D721Med (cell line): ENCODE results near the gene PLD1.
"Not testable (repeated sequence)": the region's sequence is repeated elsewhere in the genome, so short reads cannot be mapped to it uniquely, and the experiment has no call there.

Experiments used
- DNase-seq: peaks from one replicate; pipeline ENCODE4 v3.0.0; 2011; ENCODE audit warnings: low spot score; ENCODE audit not compliant: insufficient read length
- FAIRE-seq: peaks from 2 replicates; lab custom pipeline; 2011; peaks lifted over from hg19 to GRCh38; lab: Jason Lieb, UNC
- TF ChIP-seq, protein P1 (sequence below): IDR thresholded peaks from 2 replicates; pipeline ENCODE4 v1.5.1; 2012; ENCODE audit warnings: mild to moderate bottlenecking, control low read depth; ENCODE audit not compliant: insufficient read depth; ENCODE audit errors: missing control alignments

Gene PLD1

DNA sequence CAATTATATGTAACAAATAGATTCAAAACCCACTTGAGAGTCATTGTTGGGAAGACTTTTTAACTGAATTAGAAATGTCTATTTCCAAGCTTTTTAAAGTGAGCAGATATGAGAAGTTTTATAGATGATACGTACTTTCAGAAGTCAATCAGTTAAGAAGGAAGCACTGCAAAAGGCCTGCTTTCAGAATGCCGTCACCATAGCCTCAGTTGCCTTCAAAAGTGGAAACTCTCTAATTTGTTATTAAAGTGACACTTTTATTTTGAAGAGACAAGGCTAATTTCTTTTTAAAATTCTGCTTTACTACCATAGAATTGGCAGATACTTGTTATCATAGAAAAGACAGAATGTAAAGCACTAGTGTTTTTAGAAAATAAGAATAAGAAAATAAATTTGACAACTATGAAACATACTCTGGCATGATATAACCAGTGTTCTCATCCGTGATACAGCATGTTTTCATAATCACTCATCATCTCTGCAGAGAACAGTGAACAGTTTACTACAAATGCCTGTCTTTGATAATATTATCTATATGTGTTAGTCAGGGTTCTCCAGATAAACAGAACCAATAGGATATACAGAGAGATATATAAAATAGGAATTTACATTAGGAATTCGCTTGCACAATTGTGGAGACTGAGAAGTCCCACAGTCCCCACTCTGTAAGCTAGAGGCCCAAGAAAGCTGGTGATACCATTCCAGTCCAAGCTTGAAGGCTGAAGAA lies 7.0 kb upstream of the PLD1 start:
- DNase-seq (no peak), FAIRE-seq (no peak)
- TF ChIP-seq, protein P1, sequence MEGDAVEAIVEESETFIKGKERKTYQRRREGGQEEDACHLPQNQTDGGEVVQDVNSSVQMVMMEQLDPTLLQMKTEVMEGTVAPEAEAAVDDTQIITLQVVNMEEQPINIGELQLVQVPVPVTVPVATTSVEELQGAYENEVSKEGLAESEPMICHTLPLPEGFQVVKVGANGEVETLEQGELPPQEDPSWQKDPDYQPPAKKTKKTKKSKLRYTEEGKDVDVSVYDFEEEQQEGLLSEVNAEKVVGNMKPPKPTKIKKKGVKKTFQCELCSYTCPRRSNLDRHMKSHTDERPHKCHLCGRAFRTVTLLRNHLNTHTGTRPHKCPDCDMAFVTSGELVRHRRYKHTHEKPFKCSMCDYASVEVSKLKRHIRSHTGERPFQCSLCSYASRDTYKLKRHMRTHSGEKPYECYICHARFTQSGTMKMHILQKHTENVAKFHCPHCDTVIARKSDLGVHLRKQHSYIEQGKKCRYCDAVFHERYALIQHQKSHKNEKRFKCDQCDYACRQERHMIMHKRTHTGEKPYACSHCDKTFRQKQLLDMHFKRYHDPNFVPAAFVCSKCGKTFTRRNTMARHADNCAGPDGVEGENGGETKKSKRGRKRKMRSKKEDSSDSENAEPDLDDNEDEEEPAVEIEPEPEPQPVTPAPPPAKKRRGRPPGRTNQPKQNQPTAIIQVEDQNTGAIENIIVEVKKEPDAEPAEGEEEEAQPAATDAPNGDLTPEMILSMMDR = no peak

DNA sequence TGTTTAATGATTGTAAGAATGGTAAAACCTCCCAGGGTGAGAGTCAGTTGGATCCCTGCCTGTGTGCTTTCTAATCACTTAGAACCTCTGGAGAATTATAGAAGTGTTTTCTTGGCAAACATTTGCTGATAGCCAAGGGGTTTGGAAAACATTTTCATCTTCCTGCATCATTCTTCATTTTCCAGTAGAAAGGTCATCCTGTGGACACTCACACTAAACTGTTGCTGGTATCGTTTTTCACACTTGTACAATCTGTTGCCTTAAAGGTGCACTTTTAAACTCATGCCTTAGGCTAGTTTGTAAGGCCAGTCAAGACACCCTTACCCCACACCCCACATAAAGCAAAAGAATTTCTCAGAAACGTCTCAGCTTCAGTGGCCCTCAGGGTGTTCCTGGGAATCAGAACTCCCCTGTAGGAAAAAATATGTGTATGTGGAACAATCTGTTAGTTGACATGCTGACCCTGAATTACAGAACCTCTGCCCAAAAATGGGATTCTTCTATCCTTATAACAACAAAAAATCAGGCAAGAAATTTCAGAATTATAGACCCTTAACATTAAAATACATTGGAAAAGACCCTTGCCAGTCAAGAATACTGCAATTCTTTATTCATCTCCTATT lies 5.8 kb upstream of the PLD1 start:
- TF ChIP-seq, protein P1 = no peak
- DNase-seq = no peak
- FAIRE-seq = no peak

DNA sequence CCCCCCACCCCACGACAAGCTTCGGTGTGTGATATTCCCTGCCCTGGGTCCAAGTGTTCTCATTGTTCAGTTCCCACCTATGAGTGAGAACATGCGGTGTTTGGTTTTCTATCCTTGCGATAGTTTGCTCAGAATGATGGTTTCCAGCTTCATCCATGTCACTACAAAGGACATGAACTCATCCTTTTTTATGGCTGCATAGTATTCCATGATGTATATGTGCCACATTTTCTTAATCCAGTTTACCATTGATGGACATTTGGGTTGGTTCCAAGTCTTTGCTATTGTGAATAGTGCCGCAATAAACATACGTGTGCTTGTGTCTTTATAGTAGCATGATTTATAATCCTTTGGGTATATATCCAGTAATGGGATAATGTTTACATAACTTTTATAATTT lies 4.4 kb upstream of the PLD1 start:
- DNase-seq, FAIRE-seq: not testable (repeated sequence)

DNA sequence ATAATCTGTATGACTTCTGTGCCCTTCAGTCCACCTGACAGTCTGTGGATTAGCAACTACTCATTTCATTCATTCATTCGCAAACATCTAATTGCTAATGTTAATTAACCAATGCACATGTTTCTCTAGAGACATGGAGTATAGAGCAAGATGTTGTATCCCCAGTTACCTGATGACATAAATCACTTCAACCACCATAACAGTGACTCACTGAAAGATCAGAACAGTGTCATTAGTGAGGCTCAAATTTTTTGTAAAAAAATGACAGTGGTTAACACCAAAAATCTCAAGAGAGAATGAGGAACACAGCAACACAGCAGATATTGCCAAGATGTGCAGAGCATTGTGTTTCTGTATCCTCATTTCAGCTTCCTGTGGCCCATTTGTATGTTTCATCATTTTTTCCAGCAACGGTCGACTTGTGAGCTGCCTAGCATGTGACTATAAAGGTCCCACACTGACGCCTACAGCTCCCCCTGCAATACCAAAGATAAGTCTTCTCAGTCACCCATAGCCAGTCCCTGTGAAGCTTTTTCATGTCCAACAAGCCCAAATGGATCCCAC lies 3.7 kb upstream of the PLD1 start:
- TF ChIP-seq, protein P1 = no peak
- no peak for DNase-seq
- FAIRE-seq = no peak

DNA sequence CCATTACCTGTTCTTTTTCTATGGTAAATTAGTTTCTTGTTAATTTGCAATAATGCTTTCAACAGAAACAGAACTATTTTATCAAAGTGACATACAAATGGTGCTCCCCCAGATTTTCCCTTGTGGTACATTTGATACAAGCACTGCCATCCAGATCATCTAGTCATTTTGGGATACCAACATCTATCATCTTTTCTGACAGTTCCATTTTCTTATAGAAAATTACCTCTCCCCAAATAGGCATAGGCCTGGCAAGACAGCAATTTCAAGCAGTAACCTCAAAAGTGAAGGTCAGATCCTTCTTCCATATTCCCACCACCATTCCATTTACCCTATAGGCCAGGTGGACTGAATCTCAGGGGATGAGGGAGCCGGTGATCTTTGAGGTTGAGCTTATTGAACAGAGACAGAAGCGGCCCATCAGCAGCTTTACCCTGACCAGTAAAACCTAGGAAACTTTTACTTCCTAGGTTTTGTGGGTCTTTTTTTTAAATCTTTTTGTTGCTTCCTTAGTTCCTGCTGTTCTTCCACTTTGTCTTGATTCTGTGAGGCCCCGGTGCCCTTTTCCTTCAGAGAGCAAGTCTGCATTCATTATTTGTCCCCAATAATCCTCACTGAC lies 3.1 kb upstream of the PLD1 start:
- DNase-seq (no peak), FAIRE-seq (no peak)
- TF ChIP-seq, protein P1 = no peak

DNA sequence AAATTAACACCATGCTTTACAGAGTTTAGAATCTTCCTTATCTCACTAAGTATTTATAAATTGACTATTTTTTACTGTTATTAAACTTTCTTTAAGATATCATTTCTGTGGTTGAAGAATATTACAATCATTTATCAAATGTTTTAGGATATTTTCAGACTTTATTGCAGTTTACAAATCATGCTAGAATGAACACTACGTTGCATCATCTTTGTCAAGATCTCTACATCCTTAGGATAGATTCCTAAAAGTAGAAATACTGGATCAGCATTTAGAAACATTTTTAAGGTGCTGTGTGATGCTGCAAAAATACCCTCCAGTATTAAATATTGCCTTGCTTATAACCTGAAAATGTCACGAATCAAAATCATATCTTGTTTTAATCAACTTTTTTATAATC lies 2.5 kb upstream of the PLD1 start:
- TF ChIP-seq, protein P1 = no peak
- no peak for DNase-seq
- no peak for FAIRE-seq

DNA sequence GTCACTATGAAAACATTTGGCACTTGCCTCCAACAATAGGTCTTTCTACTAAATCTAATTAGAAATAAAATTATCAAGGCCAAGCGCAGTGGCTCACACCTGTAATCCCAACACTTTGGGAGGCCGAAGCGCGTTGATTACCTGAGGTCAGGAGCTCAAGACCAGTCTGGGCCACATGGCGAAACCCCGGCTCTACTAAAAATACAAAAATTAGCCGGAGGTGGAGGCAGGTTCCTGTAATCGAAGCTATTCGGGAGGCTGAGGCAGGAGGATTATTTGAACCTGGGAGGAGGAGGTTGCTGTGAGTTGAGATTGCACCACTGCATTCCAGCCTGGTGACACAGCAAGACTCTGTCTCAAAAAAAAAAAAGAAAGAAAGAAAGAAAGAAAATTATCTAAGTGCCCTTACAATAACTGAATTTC lies 1.6 kb upstream of the PLD1 start:
- TF ChIP-seq, protein P1 = no peak
- no peak for FAIRE-seq
- DNase-seq = no peak
